Loucy (cell line): Measurements from ENCODE around the gene CCDC71L.

Source experiments
- H2AFZ ChIP-seq: fragments of 200-600 bp; sonication (generic); 2 replicates; pipeline ENCODE4 v1.6.0; 2016; ENCODE audit warnings: antibody characterized with exemption, mild to moderate bottlenecking, low read length, moderate library complexity
- H3F3A ChIP-seq: fragments of 200-600 bp; 2 replicates; pipeline ENCODE4 v1.6.0; 2016; ENCODE audit warnings: antibody characterized with exemption, low read depth, mild to moderate bottlenecking
- H3K27me3 ChIP-seq: fragments of 200-600 bp; sonication (generic); 2 replicates; pipeline ENCODE4 v1.6.1; 2014; ENCODE audit warnings: low read length, mild to moderate bottlenecking; ENCODE audit not compliant: insufficient read depth, poor library complexity, severe bottlenecking
- H3K36me3 ChIP-seq: fragments of 200-600 bp; sonication (generic); 2 replicates; pipeline ENCODE4 v1.6.1; 2016; ENCODE audit warnings: low read length; ENCODE audit not compliant: insufficient read depth
- H3K4me1 ChIP-seq: fragments of 200-600 bp; sonication (generic); 2 replicates; pipeline ENCODE4 v1.5.1; 2014; ENCODE audit warnings: low read length, mild to moderate bottlenecking; ENCODE audit not compliant: insufficient read depth, poor library complexity, severe bottlenecking
- H3K4me2 ChIP-seq: fragments of 200-600 bp; sonication (generic); 2 replicates; pipeline ENCODE4 v1.6.0; 2014; ENCODE audit warnings: antibody characterized with exemption, low read length, low read depth, mild to moderate bottlenecking; ENCODE audit not compliant: poor library complexity, severe bottlenecking
- H3K4me3 ChIP-seq: fragments of 200-600 bp; sonication (generic); 2 replicates; pipeline ENCODE4 v1.5.1; 2014; ENCODE audit warnings: low read length, mild to moderate bottlenecking, mixed read lengths; ENCODE audit not compliant: poor library complexity, severe bottlenecking
- H3K79me2 ChIP-seq: fragments of 200-600 bp; sonication (generic); 2 replicates; pipeline ENCODE4 v1.6.1; 2014; ENCODE audit warnings: low read length; ENCODE audit not compliant: insufficient read depth
- H3K9ac ChIP-seq: fragments of 200-600 bp; sonication (generic); 2 replicates; pipeline ENCODE4 v1.6.0; 2014; ENCODE audit warnings: mild to moderate bottlenecking, low read depth, low read length, moderate library complexity; ENCODE audit not compliant: poor library complexity, severe bottlenecking
- H3K9me2 ChIP-seq: fragments of 200-600 bp; sonication (generic); replicated peaks from 2 replicates; pipeline ENCODE4 v1.6.1; 2016; ENCODE audit warnings: low read depth, low read length, mixed read lengths
- H3K9me3 ChIP-seq: fragments of 200-600 bp; sonication (generic); 2 replicates; pipeline ENCODE4 v1.6.1; 2014; ENCODE audit warnings: mild to moderate bottlenecking, antibody characterized with exemption, low read length, low read depth; ENCODE audit not compliant: insufficient read depth
- H4K20me1 ChIP-seq: fragments of 200-600 bp; sonication (generic); 2 replicates; pipeline ENCODE4 v1.6.0; 2014; ENCODE audit warnings: antibody characterized with exemption, low read length, mild to moderate bottlenecking; ENCODE audit not compliant: insufficient read depth, poor library complexity, severe bottlenecking
- EZH2phosphoT487 ChIP-seq: fragments of 200-600 bp; IDR thresholded peaks from 2 replicates; pipeline ENCODE4 v1.6.1; 2018; ENCODE audit warnings: antibody characterized with exemption, mild to moderate bottlenecking, moderate library complexity, borderline replicate concordance
- TF ChIP-seq, protein P1 (sequence below): fragments of 200-600 bp; sonication (generic); conservative IDR thresholded peaks from 2 replicates; pipeline ENCODE4 v1.5.1; 2014; ENCODE audit warnings: mild to moderate bottlenecking, antibody characterized with exemption, low read length

The CCDC71L gene

DNA sequence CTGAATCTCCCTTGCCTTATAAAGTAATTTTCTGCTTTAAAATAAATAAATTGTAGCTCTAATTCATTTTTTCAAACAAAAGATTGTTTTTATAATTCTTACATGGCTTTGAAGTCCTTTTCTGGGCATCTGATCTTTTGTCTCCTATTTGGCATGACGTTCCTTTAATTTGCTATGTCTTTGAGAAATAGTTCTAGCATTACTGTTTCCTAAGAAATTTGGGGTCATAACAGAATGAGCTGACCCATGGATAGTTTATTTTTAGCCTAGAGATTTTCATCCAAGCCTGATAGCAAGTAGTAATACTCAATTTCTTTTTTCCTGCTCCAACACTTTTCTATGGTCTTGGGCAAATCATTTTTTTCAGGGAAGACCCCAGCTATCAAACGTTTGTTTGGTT is 31.4 kb downstream of the CCDC71L start:
- no peaks in the 10 kb centered on the region for H3K9me2 ChIP-seq
- H3F3A ChIP-seq, result no peaks in the 10 kb centered on the region
- H3K4me2 ChIP-seq, result no peak overlapping the region
- H3K4me1 ChIP-seq, result no peaks in the 10 kb centered on the region
- no peaks in the 10 kb centered on the region for H3K79me2 ChIP-seq
- no peak overlapping the region for H3K4me3 ChIP-seq
- TF ChIP-seq, protein P1, sequence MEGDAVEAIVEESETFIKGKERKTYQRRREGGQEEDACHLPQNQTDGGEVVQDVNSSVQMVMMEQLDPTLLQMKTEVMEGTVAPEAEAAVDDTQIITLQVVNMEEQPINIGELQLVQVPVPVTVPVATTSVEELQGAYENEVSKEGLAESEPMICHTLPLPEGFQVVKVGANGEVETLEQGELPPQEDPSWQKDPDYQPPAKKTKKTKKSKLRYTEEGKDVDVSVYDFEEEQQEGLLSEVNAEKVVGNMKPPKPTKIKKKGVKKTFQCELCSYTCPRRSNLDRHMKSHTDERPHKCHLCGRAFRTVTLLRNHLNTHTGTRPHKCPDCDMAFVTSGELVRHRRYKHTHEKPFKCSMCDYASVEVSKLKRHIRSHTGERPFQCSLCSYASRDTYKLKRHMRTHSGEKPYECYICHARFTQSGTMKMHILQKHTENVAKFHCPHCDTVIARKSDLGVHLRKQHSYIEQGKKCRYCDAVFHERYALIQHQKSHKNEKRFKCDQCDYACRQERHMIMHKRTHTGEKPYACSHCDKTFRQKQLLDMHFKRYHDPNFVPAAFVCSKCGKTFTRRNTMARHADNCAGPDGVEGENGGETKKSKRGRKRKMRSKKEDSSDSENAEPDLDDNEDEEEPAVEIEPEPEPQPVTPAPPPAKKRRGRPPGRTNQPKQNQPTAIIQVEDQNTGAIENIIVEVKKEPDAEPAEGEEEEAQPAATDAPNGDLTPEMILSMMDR, result no peak
- no peak for TF ChIP-seq EZH2phosphoT487
- no peak overlapping the region for H2AFZ ChIP-seq
- H3K9me3 ChIP-seq, result no peaks in the 10 kb centered on the region; the same call in 1 of the 2 replicates
- H3K9ac ChIP-seq, result no peak overlapping the region
- H4K20me1 ChIP-seq, result no peaks in the 10 kb centered on the region
- no peaks in the 10 kb centered on the region for H3K36me3 ChIP-seq
- no peaks in the 10 kb centered on the region for H3K27me3 ChIP-seq

DNA sequence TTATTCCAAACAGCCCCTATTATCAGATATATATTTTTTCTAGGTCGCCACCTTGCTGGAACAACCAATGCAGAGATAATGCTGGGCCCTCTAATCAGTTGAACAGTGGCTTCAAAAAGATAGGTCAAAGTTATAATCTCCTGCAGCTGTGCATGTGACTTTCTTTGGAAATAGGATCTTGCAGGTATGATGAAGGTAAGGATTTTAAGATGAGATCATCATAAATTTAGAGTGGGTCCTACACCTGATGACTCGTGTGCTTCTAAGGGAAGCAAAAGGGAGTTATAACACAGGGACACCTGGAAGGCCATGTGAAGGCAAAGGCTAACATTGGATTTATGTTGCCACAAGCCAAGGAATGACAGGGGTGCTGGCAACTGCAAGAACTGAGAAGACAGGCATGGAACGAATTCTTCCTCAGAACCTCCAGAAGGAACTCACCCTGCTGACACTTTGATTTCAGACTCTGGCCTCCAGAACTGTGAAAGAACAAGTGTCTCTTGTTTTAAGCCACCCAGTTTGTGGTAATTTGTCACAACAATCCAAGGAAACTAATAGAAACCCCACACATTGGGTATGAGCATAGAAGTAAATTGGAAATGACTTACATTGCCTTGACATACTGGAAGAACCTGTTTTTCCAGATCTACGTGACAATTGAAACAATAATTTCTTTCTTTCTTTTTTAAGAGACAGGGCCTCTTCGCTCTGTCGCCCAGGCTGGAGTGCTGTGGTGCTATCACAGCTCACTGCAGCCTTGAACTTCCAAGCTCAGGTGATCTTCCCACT is 34.4 kb downstream of the CCDC71L start:
- H3K4me1 ChIP-seq, result no peaks in the 10 kb centered on the region
- H3K9me3 ChIP-seq, result 0 out of 2 replicates have a peak, but pooled peaks cover 2% of the 10 kb centered on the region
- no peaks in the 10 kb centered on the region for H3K27me3 ChIP-seq
- no peaks in the 10 kb centered on the region for H3F3A ChIP-seq
- H2AFZ ChIP-seq, result no peak overlapping the region
- no peak for TF ChIP-seq EZH2phosphoT487
- TF ChIP-seq, protein P1, result no peak
- H4K20me1 ChIP-seq, result no peaks in the 10 kb centered on the region
- no peaks in the 10 kb centered on the region for H3K36me3 ChIP-seq
- no peak overlapping the region for H3K4me2 ChIP-seq
- H3K9me2 ChIP-seq, result no peaks in the 10 kb centered on the region
- H3K79me2 ChIP-seq, result no peaks in the 10 kb centered on the region
- no peak overlapping the region for H3K4me3 ChIP-seq
- no peak overlapping the region for H3K9ac ChIP-seq

DNA sequence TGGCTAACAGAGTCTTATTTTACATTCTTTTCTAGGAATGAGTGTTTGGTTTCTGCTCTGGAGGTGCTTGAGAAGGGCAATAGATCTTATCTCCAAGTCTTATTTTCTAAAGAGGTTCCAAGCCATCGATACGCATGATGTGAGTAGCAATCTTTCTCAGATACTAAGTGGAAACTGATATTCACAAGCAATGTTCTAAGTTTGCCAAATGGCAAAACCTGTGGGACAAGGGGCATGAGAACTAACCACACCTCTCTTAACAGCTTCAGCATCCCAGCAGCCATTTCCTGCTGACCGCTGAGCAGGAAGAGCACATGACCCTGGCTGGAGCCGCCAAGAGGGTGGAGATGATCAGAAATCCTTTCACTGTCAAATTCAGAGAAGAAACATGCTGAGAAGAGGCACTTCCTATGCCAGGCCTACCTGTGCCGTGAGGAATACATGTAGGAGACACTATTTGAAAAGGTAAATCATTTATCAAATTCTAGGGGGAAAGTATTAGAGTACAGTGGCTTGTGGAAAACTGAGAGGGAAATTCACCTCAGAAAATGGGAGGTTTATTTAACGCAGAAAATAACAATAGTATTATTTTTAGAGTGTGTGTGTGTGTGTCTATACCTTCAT is 35.2 kb downstream of the CCDC71L start:
- H3K4me2 ChIP-seq, result no peak overlapping the region
- H2AFZ ChIP-seq, result no peak overlapping the region
- no peak overlapping the region for H3K4me3 ChIP-seq
- no peaks in the 10 kb centered on the region for H4K20me1 ChIP-seq
- 0 out of 2 replicates have a peak, but pooled peaks cover 2% of the 10 kb centered on the region for H3K9me3 ChIP-seq
- no peaks in the 10 kb centered on the region for H3F3A ChIP-seq
- H3K36me3 ChIP-seq, result no peaks in the 10 kb centered on the region
- no peaks in the 10 kb centered on the region for H3K4me1 ChIP-seq
- H3K9ac ChIP-seq, result no peak overlapping the region
- H3K79me2 ChIP-seq, result no peaks in the 10 kb centered on the region
- TF ChIP-seq, protein P1, result no peak
- no peak for TF ChIP-seq EZH2phosphoT487
- no peaks in the 10 kb centered on the region for H3K9me2 ChIP-seq
- H3K27me3 ChIP-seq, result no peaks in the 10 kb centered on the region
